Peyer's patch (tissue), 4 donors: ENCODE results near the gene RPL22. TPM values are rescaled to one million over a fixed set of nuclear protein-coding genes. Genes with fewer than 3 reads are reported as not detected.
A peak's percentile ranks its signal among the peaks of the same experiment; 100 is the strongest.

Experiments used
- DNase-seq, 3 donors: peaks; one replicate each; pipeline ENCODE4 v3.0.0-alpha.2; 2017 to 2019
- H3K27ac ChIP-seq, 4 donors: fragments of 200-600 bp; sonication (generic); one replicate each; pipeline ENCODE4 v1.5.1; 2016 to 2019
- H3K27me3 ChIP-seq, 2 donors: fragments of 200-600 bp; sonication (generic); one replicate each; pipeline ENCODE4 v1.5.1; 2019
- H3K36me3 ChIP-seq, 3 donors: fragments of 200-600 bp; sonication (generic); one replicate each; pipeline ENCODE4 v1.5.1; 2016 to 2019
- H3K4me1 ChIP-seq, 4 donors: fragments of 200-600 bp; sonication (generic); one replicate each; pipeline ENCODE4 v1.5.1; 2016 to 2019
- H3K4me3 ChIP-seq, 4 donors: fragments of 200-600 bp; sonication (generic); 1 replicate in 3 of 4; 2 replicates in 1 of 4; pipeline ENCODE4 v1.5.1; 2016 to 2019; ENCODE audit warnings: mild to moderate bottlenecking in 1 of 4
- H3K9me3 ChIP-seq, 4 donors: fragments of 200-600 bp; sonication (generic); one replicate each; pipeline ENCODE4 v1.5.1; 2016 to 2019; ENCODE audit warnings: mild to moderate bottlenecking in 1 of 4
- POLR2A ChIP-seq, 2 donors: fragments of 450-650 bp; IDR thresholded peaks; one replicate each; pipeline ENCODE4 v1.5.1; 2017; ENCODE audit warnings: antibody characterized with exemption in 2 of 2, mild to moderate bottlenecking in 2 of 2, moderate library complexity in 2 of 2
- total RNA-seq, 4 donors: library from RNA; depleted of rRNA; stranded (reverse); fragments of >200 nt; gene quantifications; one replicate each; pipeline ENCODE4 v1.1.0, GENCODE V29; 2016
- TF ChIP-seq, protein P1 (sequence below), 6 experiments: fragments of 450-650 bp in 4 of 6; fragments of 200-600 bp in 2 of 6; sonication (generic) in 1 of 6; IDR thresholded peaks; one replicate each; pipeline ENCODE4 v1.5.1; 2017 to 2019; ENCODE audit warnings: antibody characterized with exemption in 6 of 6, mild to moderate bottlenecking in 3 of 6, moderate library complexity in 1 of 6

Gene RPL22
- total RNA-seq, 4 donors from 2014 or later, result 78.1 to 170 (median 99.0) TPM

DNA sequence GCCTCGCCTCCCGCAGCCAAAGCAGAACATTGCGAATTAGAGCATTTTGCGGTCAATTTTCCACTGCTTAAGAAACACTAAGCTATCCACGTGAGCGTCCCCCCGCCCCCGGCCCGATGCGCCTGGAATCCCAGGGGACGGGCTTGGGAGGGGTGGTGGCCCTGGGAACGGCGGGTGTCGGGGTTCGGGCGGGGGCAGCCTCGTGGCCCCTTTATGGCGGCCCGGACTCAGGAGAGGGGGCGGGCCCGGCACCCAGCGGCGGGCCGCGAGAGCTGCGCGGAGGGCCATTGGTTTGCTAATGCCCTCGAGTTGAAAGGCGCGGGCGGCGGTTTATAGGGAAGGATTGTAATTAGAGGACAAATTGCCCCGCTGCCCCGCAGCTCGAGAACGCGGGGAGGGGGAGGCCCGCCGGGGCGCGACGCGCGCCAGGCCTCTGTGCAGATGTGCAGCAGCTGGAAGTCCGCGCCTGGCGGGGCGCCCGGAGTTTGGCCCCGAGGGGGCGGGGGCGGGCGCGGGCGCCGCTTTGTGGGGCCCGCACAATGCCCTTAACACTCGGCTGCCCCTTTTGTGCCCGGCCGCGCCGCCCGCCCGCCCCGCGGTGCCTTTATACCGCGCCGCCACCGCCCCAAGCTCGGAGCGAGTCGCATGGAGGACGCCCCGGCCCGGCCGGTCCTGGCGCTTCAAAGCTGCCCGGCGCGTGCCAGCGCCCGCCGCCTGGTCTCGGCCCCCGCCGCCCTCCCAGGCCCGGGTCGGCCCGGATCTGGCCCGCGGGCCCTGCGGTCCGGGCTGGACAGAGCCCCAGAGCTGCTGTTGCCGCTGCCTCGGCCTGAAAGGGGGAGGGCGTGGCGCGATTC is 42.7 kb upstream of the RPL22 start:
- no peak for TF ChIP-seq POLR2A (IDR thresholded peaks at IDR 0.05)
- Histone ChIP-seq H3K36me3 (no peaks in the 10 kb centered on the region), H3K9me3 (no peaks in the 10 kb centered on the region), H3K27ac (no peak overlapping the region), H3K27me3 (peaks cover 0 to 45% of the 10 kb centered on the region in 2 donors), H3K4me1 (peaks cover 4 to 29% (median 17%) of the 10 kb centered on the region in 4 donors), H3K4me3 (peak overlapping the region in 2 of 4 donors; percentile 12 to 23)
- peak in 1 of 3 donors; percentile 49 for DNase-seq

DNA sequence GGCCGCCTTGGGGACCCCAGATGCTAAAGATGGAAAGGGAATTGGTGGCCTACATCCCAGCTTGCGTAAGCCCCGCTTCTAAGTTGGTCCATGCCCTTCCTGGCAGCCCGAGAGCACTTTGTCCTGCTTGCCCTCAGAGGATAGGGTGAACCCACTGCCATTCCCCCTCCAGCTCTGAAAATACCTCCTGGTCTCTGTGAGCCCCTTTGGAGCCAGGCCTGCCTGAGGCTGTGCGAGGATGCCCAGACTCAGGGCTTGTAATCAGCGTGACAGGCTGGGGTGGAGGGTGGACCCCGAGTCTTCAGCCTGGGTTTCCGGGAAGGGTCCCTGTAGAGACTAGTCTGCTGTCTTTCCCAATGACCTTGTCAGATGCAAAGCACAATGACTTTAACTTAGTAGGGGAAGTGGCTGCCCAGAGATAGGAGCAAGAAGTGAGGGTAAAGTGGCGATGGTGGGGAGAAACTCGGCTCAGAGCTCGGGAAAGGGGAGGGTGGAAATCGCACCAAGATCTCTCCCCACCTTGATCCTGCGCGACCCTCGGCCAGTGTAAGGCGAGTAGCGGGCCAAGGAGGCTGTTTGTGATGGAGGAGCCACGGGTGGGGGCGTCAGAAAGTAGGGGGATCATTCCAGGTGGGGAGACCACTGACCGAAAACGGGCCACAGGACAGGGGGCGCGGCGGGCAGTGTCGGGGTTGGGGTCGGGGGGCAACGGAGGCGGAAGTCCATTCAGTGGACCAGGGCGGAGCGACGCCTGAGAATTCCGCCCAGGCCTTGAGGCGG is 41.9 kb upstream of the RPL22 start:
- peaks cover 4 to 25% (median 15%) of the 10 kb centered on the region in 4 donors for H3K4me1 ChIP-seq
- no peaks in the 10 kb centered on the region for H3K9me3 ChIP-seq
- no peaks in the 10 kb centered on the region for H3K36me3 ChIP-seq
- no peak overlapping the region for H3K27ac ChIP-seq
- DNase-seq, result no peak
- peaks cover 0 to 45% of the 10 kb centered on the region in 2 donors for H3K27me3 ChIP-seq
- H3K4me3 ChIP-seq, result peak overlapping the region in 1 of 4 donors; percentile 12
- TF ChIP-seq, protein P1, sequence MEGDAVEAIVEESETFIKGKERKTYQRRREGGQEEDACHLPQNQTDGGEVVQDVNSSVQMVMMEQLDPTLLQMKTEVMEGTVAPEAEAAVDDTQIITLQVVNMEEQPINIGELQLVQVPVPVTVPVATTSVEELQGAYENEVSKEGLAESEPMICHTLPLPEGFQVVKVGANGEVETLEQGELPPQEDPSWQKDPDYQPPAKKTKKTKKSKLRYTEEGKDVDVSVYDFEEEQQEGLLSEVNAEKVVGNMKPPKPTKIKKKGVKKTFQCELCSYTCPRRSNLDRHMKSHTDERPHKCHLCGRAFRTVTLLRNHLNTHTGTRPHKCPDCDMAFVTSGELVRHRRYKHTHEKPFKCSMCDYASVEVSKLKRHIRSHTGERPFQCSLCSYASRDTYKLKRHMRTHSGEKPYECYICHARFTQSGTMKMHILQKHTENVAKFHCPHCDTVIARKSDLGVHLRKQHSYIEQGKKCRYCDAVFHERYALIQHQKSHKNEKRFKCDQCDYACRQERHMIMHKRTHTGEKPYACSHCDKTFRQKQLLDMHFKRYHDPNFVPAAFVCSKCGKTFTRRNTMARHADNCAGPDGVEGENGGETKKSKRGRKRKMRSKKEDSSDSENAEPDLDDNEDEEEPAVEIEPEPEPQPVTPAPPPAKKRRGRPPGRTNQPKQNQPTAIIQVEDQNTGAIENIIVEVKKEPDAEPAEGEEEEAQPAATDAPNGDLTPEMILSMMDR (IDR thresholded peaks at IDR 0.05), result no peak
- no peak for TF ChIP-seq POLR2A (IDR thresholded peaks at IDR 0.05)

DNA sequence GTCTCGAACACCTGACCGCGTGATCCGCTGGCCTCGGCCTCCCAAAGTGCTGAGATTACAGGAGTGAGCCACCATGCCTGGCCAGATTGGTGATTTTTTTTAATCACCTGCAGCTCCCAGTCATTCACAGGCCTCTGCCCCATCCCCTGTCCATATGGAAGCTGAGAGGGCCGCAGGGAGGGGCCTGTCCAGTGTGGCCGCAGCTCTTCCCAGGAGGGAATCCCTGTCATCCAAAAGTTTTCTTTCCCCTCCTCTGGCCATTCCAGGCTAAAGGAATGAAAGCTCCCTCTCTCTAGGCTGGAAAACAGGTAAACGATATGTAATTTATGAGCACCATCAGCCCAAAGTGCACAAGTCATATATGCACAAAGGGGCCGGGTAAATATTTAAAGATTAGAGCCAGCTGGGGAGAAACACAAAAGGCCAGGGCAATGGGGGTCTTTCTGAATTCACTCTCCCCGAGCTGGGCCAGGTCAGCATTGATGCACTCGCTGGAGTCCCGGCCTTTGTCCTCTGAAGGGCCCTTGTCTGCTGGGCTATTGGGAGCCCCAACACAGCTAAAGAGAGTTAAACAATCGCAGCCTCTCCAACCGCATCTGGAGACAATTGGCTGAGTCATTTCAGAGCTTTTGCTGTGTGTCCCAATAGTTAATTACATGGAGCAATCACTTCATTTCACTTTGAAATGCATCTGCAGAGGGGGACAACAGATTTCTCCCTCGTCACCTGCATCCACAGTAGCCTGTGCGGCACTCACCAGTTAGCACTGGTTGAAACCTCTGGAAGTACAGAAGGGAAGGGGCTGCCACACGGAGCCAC is 40.8 kb upstream of the RPL22 start:
- TF ChIP-seq, protein P1 (IDR thresholded peaks at IDR 0.05), result no peak
- no peak for TF ChIP-seq POLR2A (IDR thresholded peaks at IDR 0.05)
- peaks cover 0 to 14% (median 9%) of the 10 kb centered on the region in 4 donors for H3K4me1 ChIP-seq
- no peaks in the 10 kb centered on the region for H3K9me3 ChIP-seq
- H3K4me3 ChIP-seq, result no peak overlapping the region
- no peak for DNase-seq
- peaks cover 0 to 35% of the 10 kb centered on the region in 2 donors for H3K27me3 ChIP-seq
- no peaks in the 10 kb centered on the region for H3K36me3 ChIP-seq
- H3K27ac ChIP-seq, result no peak overlapping the region

DNA sequence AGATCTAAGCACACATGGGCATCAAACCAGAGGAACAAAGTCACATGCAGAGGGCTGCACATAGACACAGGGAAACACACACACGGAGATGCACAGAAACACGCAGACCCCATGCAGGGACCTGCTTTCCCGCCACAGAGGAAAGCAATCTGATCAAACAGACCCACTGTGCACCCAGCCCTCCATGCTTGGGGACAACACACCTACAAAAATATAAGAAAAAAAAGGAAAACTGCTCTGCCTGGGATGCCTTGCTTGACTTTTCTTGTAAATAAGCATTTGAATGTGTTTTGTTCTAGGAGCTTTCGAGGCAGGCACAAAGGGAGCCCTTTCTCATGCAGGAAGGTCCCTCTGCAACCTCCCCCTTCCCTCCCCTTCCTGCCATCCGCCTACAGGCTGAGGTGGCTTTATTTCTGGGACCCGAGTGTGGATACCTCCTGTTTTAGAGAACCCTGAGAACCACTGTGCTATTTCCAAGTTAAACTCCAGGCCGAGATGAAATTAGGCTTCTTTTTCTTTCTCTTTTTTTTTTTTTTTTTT is 39.9 kb upstream of the RPL22 start:
- no peak overlapping the region for H3K27ac ChIP-seq
- DNase-seq, result no peak
- no peaks in the 10 kb centered on the region for H3K36me3 ChIP-seq
- H3K9me3 ChIP-seq, result no peaks in the 10 kb centered on the region
- peaks cover 0 to 30% of the 10 kb centered on the region in 2 donors for H3K27me3 ChIP-seq
- no peak overlapping the region for H3K4me3 ChIP-seq
- H3K4me1 ChIP-seq, result peaks cover 0 to 21% (median 11%) of the 10 kb centered on the region in 4 donors
- no peak for TF ChIP-seq POLR2A (IDR thresholded peaks at IDR 0.05)
- TF ChIP-seq, protein P1 (IDR thresholded peaks at IDR 0.05), result no peak

DNA sequence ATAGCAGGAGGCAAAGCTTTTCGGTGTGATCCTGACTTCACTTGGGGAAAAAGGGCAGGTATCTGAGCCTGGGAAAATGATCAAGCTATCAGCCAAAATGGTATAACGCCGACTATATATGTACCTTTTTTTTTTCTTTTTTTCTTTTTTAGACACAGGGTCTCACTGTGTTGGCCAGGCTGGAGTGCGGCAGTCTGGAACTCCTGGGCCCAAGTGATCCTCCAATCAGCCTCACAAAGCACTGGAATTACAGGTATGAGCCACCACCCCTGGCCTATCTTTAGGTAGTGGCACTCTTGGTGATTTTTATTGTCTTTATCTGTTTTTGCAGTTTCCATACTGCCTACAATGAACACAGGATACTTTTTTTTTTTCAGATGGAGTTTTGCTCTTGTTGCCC is 37.7 kb upstream of the RPL22 start:
- TF ChIP-seq, protein P1 (IDR thresholded peaks at IDR 0.05), result no peak
- no peak for TF ChIP-seq POLR2A (IDR thresholded peaks at IDR 0.05)
- no peak overlapping the region for H3K4me3 ChIP-seq
- peaks cover 0 to 10% of the 10 kb centered on the region in 2 donors for H3K27me3 ChIP-seq
- H3K9me3 ChIP-seq, result no peaks in the 10 kb centered on the region
- H3K4me1 ChIP-seq, result peaks cover 0 to 19% (median 8%) of the 10 kb centered on the region in 4 donors
- no peak for DNase-seq
- H3K27ac ChIP-seq, result no peak overlapping the region
- peaks cover 0 to 18% (median 0%) of the 10 kb centered on the region in 3 donors for H3K36me3 ChIP-seq
